CD4-positive, alpha-beta T cell treated with Interferon alpha-2 for 1 hour (primary cell): ENCODE results near the gene COL27A1.
"Not testable (repeated sequence)": the region's sequence is repeated elsewhere in the genome, so short reads cannot be mapped to it uniquely, and the experiment has no call there.

Experiments
- DNase-seq, 2 donors: peaks; one replicate each; pipeline ENCODE4 v3.0.0-alpha.2; 2020 to 2022

COL27A1 gene

DNA sequence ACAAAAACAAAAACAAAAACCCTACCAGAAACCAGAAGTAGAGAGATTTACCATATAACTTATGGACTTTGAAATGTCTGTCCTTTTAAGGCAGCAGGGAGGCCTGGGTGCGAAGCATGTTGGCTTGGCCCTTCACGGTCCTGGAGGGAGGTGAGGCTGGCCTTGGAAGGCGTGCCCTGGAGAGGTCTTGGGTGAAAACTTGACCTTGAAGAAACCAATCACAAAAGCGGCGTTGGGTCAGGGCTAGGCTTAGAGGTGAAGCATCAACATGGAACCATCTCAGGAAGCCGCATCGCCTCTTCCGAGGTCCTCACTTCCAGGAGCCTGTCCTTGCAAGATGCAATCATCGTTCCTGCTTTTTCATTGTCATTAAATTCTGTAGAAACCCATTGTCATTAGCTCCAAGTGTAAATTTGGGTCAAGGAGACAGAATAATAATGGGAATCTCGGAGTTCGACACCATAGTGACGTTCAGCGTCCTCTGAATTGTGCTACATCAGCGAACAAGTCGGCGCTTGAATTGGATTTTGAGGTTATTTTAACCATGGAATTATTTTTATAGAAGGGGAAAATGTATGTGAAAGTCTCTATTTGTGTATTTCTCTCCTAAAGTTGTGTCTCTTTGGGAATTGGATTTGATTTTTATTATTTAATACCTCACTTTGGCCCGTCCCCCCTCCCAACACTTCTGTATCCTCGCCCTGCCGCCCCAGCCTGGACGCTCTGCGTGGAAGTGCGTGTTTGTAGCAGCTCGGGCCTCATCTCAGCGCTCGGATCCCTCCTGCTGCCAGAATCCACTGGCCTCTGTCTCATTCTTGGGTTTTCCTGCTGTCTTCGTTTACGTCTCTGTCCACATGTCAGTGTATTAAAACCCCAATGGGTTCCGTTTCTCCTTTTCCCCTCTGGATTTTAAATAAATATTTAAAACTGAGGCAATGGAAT is 156.5 kb downstream of the COL27A1 start:
- DNase-seq, result no peak

DNA sequence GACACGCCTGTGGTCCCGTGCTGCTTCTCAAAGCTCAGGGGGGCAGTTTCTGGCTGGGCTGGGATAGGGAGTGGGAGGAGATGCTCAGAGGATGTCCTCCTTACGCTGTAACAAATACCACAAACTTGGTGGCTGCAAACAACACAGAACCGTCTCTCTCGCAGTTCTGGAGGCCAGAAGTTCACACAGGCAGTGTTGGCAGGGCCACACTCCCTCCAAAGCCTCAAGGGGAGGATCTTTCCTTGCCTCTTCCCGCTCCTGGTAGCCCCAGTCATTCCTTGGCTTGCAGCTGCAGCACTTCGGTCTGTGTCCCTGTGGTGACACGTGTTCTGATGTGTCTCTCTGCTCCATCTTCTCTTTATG is 157.2 kb downstream of the COL27A1 start:
- DNase-seq, result no peak

DNA sequence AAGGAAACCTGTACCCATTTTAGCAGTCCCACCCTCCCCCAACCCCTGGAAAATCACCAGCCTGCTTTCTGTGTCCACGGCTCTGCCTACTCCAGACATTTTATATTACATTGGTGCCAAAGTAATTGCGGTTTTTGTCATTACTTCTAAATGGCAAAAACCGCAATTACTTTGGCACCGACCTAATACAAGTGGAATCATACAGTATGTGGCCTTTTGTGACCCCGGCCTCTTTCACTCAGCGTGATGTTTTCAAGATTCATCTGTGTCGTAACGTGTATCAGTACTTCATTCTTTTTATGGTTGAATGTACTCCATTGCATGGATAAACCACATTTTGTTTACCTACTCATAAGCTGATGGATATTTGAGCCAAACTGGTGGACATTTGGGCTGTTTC is 157.8 kb downstream of the COL27A1 start:
- DNase-seq, result no peak

DNA sequence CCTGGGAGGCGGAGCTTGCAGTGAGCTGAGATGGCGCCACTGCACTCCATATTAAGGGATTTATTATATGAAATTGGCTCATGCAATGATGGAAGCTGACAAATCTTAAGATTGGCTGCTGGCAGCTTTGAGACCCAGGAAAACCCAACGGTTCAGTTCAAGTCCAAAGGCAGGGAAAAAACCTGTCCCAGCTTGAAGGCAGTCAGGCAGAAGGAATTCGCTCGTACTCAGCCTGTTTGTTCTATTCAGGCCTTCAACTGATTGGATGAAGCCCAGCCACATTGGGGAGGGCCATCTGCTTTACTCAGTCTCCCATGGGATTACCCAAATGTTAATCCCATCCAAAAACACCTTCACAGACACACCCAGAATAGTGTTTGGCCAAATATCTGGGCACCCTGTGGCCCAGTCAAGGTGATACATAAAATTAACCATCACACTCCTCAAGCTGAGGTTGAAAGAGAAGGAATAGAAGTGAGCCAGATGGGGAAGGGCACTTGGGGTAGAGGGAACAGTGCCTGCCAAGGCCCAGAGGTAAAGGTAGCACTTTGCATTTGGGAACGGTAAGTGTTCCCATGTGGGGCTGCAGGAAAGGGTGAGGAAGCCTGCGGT is 159.0 kb downstream of the COL27A1 start:
- no peak for DNase-seq

DNA sequence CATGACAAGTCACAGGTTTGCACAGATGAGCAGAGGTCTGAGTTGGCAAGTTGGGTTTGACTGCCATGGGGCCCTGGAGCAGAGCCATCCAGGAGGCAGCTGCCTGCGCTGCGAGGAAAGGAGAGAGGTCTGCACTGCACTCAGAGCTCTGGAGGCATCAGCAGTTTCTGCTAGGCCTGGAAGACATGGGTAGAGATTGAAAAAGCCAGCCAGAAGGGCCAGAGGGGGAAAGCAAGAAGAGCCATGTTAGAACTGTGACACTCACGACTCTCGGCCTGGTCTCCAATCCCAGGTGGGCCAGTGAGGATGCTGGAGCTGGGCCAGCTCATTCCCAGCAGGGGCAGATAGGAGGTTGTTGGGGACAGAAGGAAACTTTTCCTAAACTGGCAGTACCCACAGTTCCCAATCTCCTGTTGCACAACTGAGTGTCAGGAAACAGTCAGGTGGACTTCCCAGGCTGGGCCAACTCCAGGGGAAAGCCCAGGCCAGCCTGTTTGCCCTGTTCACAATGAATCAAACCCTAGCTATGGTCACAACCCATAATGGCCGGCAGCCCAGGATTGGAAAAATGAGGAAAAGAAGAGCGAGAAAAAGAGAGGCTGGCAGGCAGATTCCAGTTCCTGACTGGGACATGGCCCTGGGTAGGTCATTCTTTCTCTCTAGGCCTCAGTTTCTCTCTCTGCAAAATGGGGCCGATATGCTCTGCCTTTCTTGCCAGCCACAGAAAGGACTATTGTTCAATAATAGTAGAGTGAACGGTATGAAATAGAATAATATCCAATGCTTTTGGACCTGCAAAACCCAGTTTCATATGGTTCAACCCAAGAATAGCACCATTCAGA is 159.8 kb downstream of the COL27A1 start:
- DNase-seq, result no peak

DNA sequence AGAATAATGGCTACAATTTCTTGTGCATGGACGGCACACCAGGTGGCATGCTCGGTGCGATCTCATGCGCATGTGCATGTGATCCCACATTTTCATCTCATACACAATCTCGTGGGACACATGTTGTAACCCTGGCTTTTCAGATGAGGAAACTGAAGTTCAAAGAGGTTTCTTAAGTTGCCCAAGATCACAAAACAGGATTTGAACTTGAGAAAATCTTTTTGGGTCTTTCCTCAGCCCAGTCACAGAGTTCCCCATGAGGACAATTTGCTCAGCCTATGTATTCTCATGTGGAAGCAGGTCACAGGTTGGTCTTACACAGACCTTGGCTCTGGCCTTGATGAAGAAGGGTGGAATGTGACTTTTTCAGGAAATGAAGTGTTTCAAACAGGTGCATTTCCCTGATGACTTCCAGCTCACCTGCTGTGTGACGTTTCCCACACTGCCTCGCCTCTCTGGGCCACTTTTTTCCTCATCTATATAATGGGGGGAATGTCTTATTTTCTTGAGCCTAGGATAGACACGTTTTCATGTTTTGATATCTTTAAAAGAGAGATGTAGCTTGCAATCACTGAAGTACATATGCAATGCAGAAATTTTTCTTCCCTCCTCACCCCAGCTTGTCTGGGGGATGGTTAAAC is 160.5 kb downstream of the COL27A1 start:
- no peak for DNase-seq

DNA sequence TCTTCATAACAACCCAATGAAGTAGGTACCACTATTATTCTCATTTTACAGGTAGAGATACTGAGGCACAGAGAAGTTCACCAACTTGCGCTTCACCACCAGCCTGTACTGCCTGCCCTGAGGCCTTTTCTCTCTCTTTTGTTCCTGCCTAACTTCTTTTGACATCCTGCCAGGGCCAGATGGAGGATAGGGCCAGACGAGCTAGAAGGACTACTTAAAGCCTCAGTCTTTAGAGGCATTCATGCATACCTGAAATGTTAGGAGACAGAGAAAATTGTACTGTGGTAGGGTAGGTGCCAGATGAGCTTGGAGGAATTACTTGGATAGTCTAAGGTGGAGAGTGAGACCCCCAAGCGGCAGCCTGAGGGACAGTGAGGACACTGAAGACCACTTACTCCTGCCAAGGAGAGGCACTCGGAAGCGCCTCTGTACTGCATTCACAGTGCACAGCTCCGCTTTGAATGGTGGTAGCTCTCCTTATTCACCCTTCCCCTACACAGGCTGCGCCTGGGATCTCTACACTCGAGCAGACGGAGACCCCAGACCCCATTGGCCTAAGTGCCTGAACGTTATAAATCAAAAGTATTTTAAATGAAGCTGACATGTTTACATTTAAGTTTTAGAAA is 161.4 kb downstream of the COL27A1 start:
- no peak for DNase-seq

DNA sequence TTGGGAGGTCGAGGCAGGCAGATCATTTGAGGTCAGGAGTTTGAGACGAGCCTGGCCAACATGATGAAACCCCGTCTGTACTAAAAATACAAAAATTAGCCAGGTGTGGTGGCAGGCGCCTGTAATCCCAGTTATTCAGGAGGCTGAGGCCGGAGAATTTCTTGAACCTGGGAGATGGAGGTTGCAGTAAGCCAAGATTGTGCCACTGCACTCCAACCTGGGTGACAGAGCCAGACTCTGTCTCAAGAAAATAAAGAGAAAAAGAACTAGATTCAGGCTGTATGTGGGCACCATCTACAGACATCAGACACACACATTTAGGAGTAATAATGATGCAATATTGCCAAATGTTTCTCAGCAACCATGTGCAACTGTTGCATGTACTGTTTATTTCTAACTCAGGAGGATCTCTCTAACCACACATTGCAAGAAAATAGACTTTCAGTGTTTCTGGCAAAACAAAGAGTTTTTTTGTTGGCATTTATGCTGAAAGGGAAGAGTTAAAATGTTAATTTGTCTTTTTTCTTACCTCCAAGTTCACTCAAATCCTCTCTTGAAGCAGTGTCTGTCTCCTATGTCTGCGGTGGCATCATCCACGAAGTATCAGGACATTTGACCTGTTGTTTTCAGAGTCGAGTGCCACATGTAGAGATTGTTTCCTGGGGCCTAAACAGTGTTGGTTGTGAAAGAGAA is 162.5 kb downstream of the COL27A1 start:
- no peak for DNase-seq

DNA sequence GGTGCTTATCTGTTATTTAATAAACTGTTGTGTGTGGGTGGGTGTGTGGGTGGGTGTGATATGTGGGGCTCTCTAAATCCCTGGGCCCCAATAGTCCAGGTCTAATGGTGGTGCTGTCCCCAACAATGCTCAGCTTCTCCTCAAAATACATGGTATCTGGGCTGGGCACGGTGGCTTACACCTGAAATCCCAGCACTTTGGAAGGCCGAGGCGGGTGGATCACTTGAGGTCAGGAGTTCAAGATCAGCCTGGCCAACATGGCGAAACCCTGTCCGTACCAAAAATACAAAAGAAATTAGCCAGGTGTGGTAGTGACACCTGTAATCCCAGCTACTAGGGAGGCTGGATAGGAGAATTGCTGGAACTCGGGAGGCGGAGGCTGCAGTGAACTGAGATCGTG is 163.1 kb downstream of the COL27A1 start:
- DNase-seq, result no peak

DNA sequence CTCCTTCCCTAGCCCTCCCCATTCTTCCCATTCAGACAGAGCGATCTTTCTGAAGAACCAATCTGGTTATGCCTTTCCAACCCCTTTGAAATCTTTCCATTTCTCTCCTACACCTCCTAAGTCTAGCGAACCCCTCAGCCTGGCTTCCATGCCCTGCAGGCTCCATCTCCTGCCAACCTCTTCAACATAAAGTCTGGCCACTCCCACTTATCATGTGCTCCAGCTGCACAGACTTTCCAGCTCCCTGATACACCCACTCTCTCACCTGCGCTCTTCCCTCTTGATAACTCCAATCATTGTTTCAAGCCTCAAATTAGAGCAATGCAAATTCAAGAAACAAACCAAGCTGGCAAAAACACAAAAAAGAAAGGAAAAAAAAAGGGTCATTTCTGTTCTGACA is 163.8 kb downstream of the COL27A1 start:
- no peak for DNase-seq

DNA sequence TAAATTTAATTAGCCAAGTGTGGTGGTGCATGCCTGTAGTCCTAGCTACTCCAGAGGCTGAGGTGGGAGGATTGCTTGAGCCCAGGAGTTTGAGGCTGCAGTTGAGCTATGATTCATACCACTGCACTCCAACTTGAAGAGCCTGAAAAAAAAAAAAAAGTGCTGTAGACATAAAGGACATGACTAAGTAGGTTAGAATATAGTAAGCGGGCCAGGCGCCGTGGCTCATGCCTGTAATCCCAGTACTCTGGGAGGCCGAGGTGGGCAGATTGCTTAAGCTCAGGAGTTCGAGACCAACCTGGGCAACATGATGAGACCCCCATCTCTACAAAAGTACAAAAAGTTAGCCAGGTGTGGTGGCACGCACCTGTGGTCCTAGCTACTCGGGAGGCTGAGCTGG is 165.4 kb downstream of the COL27A1 start:
- not testable (repeated sequence) for DNase-seq

DNA sequence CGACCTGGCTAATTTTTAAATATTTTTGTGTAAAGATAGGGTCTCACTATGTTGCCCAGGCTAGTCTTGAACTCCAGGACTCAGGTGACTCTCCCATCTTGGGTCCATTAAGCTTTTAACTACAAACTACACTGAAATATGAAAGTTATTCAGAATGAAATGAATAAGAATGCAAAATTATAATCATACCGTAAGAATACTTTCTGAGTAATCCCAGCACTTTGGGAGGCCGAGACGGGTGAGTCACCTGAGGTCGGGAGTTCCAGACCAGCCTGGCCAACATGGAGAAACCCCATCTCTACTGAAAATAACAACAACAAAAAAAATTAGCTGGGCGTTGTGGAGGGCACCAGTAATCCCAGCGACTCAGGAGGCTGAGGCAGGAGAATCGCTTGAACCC is 166.4 kb downstream of the COL27A1 start:
- DNase-seq, result no peak

DNA sequence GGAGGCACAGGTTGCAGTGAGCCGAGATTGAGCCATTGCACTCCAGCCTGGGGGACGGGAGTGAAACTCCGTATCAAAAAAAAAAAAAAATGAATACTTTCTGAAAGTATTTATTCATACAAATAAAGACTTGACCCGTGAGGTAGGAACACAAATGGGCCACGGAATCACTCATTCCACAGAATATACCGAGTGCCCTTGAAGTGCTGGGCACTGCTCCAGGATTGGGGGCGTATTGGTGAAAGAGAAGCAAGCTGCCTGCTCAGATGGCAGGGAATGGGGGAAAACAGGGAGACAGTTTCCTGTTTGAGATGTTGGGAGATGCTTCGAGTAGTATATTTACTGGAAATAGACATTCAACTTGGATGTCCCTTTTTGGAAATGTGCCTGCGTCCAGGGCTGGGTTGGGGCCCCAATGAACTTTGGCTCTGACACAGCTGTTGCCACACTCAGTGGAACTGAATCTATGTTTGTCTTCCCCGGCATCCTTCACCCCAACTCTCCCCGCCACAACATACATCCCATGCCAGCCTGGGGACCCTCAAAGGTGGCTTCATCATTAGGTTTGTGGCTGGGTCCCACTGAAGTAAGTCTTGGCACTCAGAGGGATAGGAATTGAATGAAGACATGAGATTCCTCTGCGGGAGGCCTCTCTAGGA is 167.0 kb downstream of the COL27A1 start:
- not testable (repeated sequence) for DNase-seq

DNA sequence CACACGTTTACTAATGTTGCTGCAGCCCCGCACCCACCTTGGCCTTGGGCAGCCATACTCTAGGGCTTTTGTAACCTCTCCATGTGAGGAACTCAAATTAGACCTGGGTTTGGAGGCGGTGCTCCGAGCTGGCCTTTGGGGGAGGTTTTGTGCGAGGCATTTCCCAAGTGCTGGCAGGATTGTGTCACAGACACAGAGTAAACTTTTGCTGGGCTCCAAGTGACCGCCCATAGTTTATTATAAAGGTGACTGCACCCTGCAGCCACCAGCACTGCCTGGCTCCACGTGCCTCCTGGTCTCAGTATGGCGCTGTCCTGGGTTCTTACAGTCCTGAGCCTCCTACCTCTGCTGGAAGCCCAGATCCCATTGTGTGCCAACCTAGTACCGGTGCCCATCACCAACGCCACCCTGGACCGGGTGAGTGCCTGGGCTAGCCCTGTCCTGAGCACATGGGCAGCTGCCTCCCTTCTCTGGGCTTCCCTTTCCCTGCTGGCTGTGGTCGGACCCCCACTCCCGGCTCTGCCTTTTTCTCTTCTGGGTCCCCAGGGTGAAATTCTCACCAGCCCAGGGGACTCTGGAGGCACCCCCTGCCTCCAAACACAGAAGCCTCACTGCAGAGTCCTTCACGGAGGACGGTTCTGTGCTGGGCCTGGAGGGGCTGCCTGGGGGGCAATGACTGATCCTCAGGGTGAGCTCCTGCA is 167.6 kb downstream of the COL27A1 start, which contains the start of gene ORM1:
TSS of gene ORM1 (plus strand) at position 268 of the 701 bp plus-strand sequence. CDS start at position 304, 36 bp downstream.
- not testable (repeated sequence) for DNase-seq

DNA sequence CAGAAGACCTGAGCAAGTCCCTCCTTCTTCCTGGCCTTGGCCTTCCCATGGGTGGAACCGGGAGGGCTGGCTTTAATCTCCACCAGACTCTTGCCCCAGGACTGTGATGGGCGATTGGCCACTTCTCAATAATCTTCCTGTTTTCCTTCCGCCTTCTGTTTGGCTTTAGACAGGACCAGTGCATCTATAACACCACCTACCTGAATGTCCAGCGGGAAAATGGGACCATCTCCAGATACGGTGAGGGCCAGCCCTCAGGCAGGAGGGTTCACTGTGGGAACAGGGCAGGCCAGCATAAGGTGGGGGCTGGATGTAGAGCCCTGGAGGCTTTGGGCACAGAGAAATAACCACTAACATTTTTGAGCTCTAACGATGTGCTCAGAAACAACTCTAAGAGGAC is 168.5 kb downstream of the COL27A1 start:
- DNase-seq, result not testable (repeated sequence)

DNA sequence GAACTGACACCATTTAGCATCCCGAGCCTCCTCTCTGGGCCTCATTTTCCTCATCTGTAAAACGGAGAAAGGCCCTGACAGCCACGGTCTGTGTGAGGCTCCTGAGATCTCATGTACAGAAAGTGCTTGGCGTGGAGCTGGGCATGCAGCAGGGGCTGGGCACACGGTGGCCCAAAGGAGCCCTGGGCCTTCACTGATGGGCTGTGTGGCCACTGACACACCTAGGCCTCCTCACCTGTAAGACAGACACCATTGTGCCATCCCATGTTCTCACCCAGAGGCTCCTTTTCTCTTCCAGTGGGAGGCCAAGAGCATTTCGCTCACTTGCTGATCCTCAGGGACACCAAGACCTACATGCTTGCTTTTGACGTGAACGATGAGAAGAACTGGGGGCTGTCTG is 169.2 kb downstream of the COL27A1 start:
- no peak for DNase-seq

DNA sequence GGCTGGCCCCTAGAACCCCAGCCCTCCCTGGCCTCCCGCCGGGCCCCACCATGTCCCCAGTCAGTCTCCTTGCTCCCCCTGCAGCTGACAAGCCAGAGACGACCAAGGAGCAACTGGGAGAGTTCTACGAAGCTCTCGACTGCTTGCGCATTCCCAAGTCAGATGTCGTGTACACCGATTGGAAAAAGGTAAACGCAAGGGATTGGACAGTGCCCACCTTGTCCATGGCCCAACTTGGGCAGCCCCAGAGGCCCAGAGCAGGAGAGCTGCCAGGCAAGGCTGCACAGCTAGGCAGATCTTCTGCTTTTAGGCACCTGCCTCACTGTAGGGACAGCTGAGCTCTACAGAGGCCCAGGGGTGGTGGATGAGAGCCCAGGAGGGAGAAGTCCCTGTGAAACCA is 169.6 kb downstream of the COL27A1 start:
- DNase-seq, result not testable (repeated sequence)

DNA sequence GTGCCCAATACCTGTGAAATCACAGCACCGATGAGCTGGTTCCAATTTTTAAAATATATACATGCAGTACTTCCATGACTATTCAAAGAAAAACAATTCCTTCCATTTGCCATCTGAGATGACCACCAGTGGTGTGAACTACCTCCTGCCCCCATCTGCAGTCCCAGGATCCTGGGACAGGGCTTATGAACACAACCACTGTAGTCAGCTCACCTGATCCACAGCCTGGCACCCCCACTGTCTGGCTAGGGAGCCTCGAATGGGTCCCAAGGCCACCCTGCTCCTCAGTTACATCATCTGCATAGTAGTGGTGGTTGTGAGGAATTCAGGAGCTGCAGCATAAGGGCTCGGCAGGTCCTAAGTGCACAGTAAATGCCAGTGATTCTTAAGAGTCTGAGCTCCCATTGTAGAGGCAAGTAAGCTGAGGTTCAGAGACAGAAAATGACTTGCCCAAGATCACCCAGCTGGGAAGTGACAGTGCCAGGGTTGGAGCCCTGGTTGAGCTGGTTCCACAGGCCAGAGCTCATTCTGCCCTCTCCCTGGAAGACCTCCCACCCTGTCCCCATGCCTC is 170.4 kb downstream of the COL27A1 start:
- DNase-seq, result not testable (repeated sequence)

DNA sequence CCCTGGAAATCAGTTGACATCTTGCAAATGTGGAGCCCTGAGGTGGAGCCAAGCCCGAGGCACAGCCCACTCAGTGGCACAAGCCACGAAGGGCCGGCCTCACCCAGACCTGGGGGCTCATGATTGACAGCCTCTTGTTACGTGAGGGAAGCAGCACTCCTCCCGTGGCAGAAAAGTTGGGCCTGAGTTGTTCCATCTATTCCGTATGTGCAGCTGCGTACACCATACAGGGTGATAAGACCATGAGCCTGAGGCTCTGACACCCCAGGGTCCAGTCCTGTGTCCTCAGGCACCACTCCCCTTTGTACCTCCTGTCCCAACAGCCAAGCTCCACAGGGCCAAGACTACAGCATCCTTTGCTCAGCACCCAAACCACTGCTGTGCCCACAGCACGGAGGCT is 172.4 kb downstream of the COL27A1 start:
- no peak for DNase-seq

DNA sequence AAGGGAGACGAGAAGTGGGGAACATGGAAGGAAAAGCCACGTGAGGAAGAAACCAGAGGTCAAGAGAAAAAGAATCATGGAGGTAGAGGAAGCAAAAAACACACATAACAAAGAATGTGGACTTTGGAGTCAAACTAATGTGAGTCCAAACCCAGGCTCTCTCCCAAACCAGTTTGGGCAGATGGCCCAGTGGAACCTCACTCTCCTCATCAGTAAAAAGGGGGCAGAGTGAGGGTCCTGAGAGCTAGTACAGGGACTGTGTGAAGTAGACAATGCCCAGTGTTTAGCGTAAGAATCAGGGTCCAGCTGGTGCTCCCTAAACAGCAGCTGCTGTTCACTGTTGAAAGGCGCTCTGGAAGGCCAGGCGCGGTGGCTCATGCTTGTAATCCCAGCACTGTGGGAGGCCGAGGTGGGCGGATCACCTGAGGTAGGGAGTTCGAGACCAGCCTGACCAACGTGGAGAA is 173.1 kb downstream of the COL27A1 start:
- not testable (repeated sequence) for DNase-seq
